HEK293 (cell line): ENCODE measurements around the gene FNDC5.
A peak's percentile ranks its signal among the peaks of the same experiment; 100 is the strongest.

Experiments
- ATF2 ChIP-seq: fragments of 450-650 bp; formaldehyde crosslinking; IDR thresholded peaks from 2 replicates; pipeline ENCODE4 v1.5.1; 2016; ENCODE audit warnings: missing biosample characterization, missing genetic modification characterization, low read depth
- BCL6B ChIP-seq: fragments of 450-650 bp; formaldehyde crosslinking; IDR thresholded peaks from 2 replicates; pipeline ENCODE4 v1.5.1; 2017; ENCODE audit warnings: missing biosample characterization, missing genetic modification characterization
- GLIS2 ChIP-seq: fragments of 450-650 bp; formaldehyde crosslinking; IDR thresholded peaks from 2 replicates; pipeline ENCODE4 v1.5.1; 2016; ENCODE audit warnings: missing biosample characterization, missing genetic modification characterization
- KLF16 ChIP-seq: fragments of 450-650 bp; formaldehyde crosslinking; IDR thresholded peaks from 2 replicates; pipeline ENCODE4 v1.5.1; 2017; ENCODE audit warnings: missing biosample characterization, missing genetic modification characterization
- MYNN ChIP-seq: fragments of 450-650 bp; formaldehyde crosslinking; IDR thresholded peaks from 2 replicates; pipeline ENCODE4 v1.5.1; 2016; ENCODE audit warnings: missing biosample characterization, missing genetic modification characterization, borderline replicate concordance
- PATZ1 ChIP-seq: fragments of 450-650 bp; formaldehyde crosslinking; IDR thresholded peaks from 2 replicates; pipeline ENCODE4 v1.5.1; 2016; ENCODE audit warnings: missing biosample characterization, missing genetic modification characterization
- REPIN1 ChIP-seq: fragments of 450-650 bp; formaldehyde crosslinking; IDR thresholded peaks from 2 replicates; pipeline ENCODE4 v1.5.1; 2017; ENCODE audit warnings: missing biosample characterization, missing genetic modification characterization, low read depth
- SALL2 ChIP-seq: fragments of 450-650 bp; formaldehyde crosslinking; IDR thresholded peaks from 2 replicates; pipeline ENCODE4 v1.5.0; 2017; ENCODE audit warnings: missing biosample characterization, mild to moderate bottlenecking, missing genetic modification characterization, borderline replicate concordance
- SCRT2 ChIP-seq: fragments of 450-650 bp; formaldehyde crosslinking; IDR thresholded peaks from 2 replicates; pipeline ENCODE4 v1.5.1; 2016; ENCODE audit warnings: missing biosample characterization, missing genetic modification characterization
- TCF7L2 ChIP-seq: IDR thresholded peaks from 2 replicates; pipeline ENCODE4 v1.6.1; 2011; ENCODE audit warnings: low read depth, mild to moderate bottlenecking, inconsistent platforms, low read length, moderate library complexity, borderline replicate concordance
- ZBTB7A ChIP-seq: fragments of 450-650 bp; formaldehyde crosslinking; IDR thresholded peaks from 2 replicates; pipeline ENCODE4 v1.5.1; 2016; ENCODE audit warnings: low read depth, missing biosample characterization, missing genetic modification characterization
- ZFP37 ChIP-seq: fragments of 450-650 bp; formaldehyde crosslinking; IDR thresholded peaks from 2 replicates; pipeline ENCODE4 v1.5.1; 2016; ENCODE audit warnings: missing biosample characterization, missing genetic modification characterization
- ZNF10 ChIP-seq: fragments of 450-650 bp; formaldehyde crosslinking; IDR thresholded peaks from 2 replicates; pipeline ENCODE4 v1.5.1; 2017; ENCODE audit warnings: missing biosample characterization, missing genetic modification characterization
- ZNF169 ChIP-seq: fragments of 450-650 bp; formaldehyde crosslinking; IDR thresholded peaks from 2 replicates; pipeline ENCODE4 v1.5.1; 2016; ENCODE audit warnings: missing biosample characterization, missing genetic modification characterization
- ZNF24 ChIP-seq: fragments of 450-650 bp; formaldehyde crosslinking; IDR thresholded peaks from 2 replicates; pipeline ENCODE4 v1.5.1; 2016; ENCODE audit warnings: missing biosample characterization, missing genetic modification characterization
- ZNF248 ChIP-seq: fragments of 450-650 bp; formaldehyde crosslinking; IDR thresholded peaks from 2 replicates; pipeline ENCODE4 v1.5.1; 2017; ENCODE audit warnings: missing biosample characterization, missing genetic modification characterization
- ZNF266 ChIP-seq: fragments of 450-650 bp; formaldehyde crosslinking; IDR thresholded peaks from 2 replicates; pipeline ENCODE4 v1.5.1; 2016; ENCODE audit warnings: missing biosample characterization, missing genetic modification characterization, low read depth
- ZNF274 ChIP-seq, 2 experiments: fragments of 200-500 bp in 1 of 2; fragments of 450-650 bp in 1 of 2; sonication (Bioruptor generic) in 1 of 2; formaldehyde crosslinking in 1 of 2; IDR thresholded peaks; 2 replicates each; pipeline versions ENCODE4 v1.5.1 to v1.6.1; 2014 to 2016; ENCODE audit warnings: borderline replicate concordance in 1 of 2, inconsistent platforms in 1 of 2, low read length in 1 of 2, missing biosample characterization in 1 of 2, missing genetic modification characterization in 1 of 2
- ZNF324 ChIP-seq: fragments of 450-650 bp; formaldehyde crosslinking; IDR thresholded peaks from 2 replicates; pipeline ENCODE4 v1.5.1; 2016; ENCODE audit warnings: missing biosample characterization, missing genetic modification characterization
- ZNF350 ChIP-seq: fragments of 450-650 bp; formaldehyde crosslinking; IDR thresholded peaks from 2 replicates; pipeline ENCODE4 v1.5.0; 2017; ENCODE audit warnings: missing biosample characterization, mild to moderate bottlenecking, missing genetic modification characterization
- ZNF510 ChIP-seq: fragments of 450-650 bp; formaldehyde crosslinking; IDR thresholded peaks from 2 replicates; pipeline ENCODE4 v1.5.1; 2018; ENCODE audit warnings: mild to moderate bottlenecking, missing genetic modification characterization, missing biosample characterization; ENCODE audit not compliant: insufficient replicate concordance
- ZNF529 ChIP-seq: fragments of 450-650 bp; formaldehyde crosslinking; IDR thresholded peaks from 2 replicates; pipeline ENCODE4 v1.5.1; 2017; ENCODE audit warnings: missing genetic modification characterization, missing biosample characterization; ENCODE audit not compliant: insufficient replicate concordance
- ZNF548 ChIP-seq: fragments of 450-650 bp; formaldehyde crosslinking; IDR thresholded peaks from 2 replicates; pipeline ENCODE4 v1.5.1; 2016; ENCODE audit warnings: missing biosample characterization, missing genetic modification characterization
- ZNF571 ChIP-seq: fragments of 450-650 bp; formaldehyde crosslinking; IDR thresholded peaks from 2 replicates; pipeline ENCODE4 v1.5.0; 2017; ENCODE audit warnings: missing biosample characterization, missing genetic modification characterization
- ZNF626 ChIP-seq: fragments of 450-650 bp; sonication (Bioruptor Pico); formaldehyde crosslinking; IDR thresholded peaks from 2 replicates; pipeline ENCODE4 v1.5.1; 2018; ENCODE audit warnings: missing biosample characterization, missing genetic modification characterization, inconsistent platforms
- ZNF660 ChIP-seq: fragments of 450-650 bp; IDR thresholded peaks from 2 replicates; pipeline ENCODE4 v1.5.1; 2018; ENCODE audit warnings: missing biosample characterization, mild to moderate bottlenecking, missing genetic modification characterization
- ZNF701 ChIP-seq: fragments of 450-650 bp; formaldehyde crosslinking; IDR thresholded peaks from 2 replicates; pipeline ENCODE4 v1.5.1; 2016; ENCODE audit warnings: missing biosample characterization, missing genetic modification characterization
- ZNF747 ChIP-seq: fragments of 450-650 bp; formaldehyde crosslinking; IDR thresholded peaks from 2 replicates; pipeline ENCODE4 v1.5.1; 2016; ENCODE audit warnings: missing biosample characterization, missing genetic modification characterization
- ZNF785 ChIP-seq: fragments of 450-650 bp; formaldehyde crosslinking; IDR thresholded peaks from 2 replicates; pipeline ENCODE4 v1.5.1; 2016; ENCODE audit warnings: missing biosample characterization, missing genetic modification characterization
- ZNF837 ChIP-seq: fragments of 450-650 bp; formaldehyde crosslinking; IDR thresholded peaks from 2 replicates; pipeline ENCODE4 v1.5.1; 2016; ENCODE audit warnings: missing biosample characterization, missing genetic modification characterization
- TF ChIP-seq, protein P1 (sequence below): fragments of 450-650 bp; formaldehyde crosslinking; IDR thresholded peaks from 2 replicates; pipeline ENCODE4 v1.5.0; 2017; ENCODE audit warnings: missing biosample characterization, missing genetic modification characterization, borderline replicate concordance

Gene FNDC5

DNA sequence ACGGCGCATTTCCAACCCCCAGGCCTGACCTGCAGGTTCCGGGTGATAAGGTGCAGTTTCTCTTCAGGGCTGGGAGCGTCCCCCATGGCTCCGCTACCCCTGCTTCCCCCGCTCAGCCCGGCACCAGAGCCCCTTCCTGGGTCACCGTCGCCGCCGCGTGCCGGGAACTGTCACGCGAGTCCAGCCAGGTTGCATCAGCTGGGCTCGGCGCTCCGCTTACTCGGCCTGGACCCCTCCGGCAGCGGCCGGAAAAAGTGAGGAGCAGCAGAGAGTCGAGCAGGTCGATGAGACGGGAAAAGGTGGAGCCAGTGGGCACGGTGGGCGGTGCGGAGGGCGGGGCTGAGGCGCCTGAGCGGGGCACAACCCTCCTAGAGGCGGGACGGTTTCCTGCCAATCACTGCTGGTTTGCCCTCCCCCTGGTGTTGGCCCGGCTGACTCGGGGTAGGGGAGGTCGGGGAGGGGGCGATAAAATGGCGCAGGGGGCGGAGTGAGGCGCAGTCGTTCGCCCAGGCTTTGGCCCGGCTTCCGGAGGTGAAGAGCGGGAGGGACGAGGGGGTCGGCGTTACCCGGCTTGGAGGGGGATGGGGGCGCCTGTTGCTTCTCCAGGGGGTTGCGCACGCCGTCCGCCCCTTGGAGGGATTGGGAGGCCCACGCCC is 53.4 kb downstream of the FNDC5 start, which contains the start of the genes S100PBP and YARS1 (continued):
- TF ChIP-seq BCL6B (tag by site-specific recombination) (0 out of 2 replicates have a peak, but pooled peaks have one; percentile 42), ZNF324 (tag by site-specific recombination) (peak; percentile 99), SCRT2 (peak; percentile 99), MYNN (no peak), ZNF266 (tag by site-specific recombination) (no peak), PATZ1 (tag by site-specific recombination) (peak; percentile 97), ZFP37 (tag by site-specific recombination) (no peak; the same call in 1 of the 2 replicates), ZNF10 (tag by site-specific recombination) (peak; percentile 83), ZNF24 (tag by site-specific recombination) (peak; percentile 84; the same call in 1 of the 2 replicates), TCF7L2 (no peak), ZNF701 (tag by site-specific recombination) (no peak), ZNF529 (tag by site-specific recombination) (no peak), ZNF248 (tag by site-specific recombination) (no peak), ZNF169 (tag by site-specific recombination) (no peak), ZBTB7A (tag by site-specific recombination) (peak; percentile 48; the same call in 1 of the 2 replicates), ZNF548 (tag by site-specific recombination) (no peak), ZNF571 (no peak), ATF2 (tag by site-specific recombination) (peak; percentile 73), SALL2 (no peak), ZNF350 (no peak), ZNF510 (tag by site-specific recombination) (no peak), ZNF747 (no peak), ZNF626 (tag by site-specific recombination) (no peak), ZNF660 (tag by site-specific recombination) (peak; percentile 98), ZNF274 (IDR thresholded peaks at IDR 0.05; ENCODE audit: low read length) (no peak), ZNF274 (tag by site-specific recombination; IDR thresholded peaks at IDR 0.05; ENCODE audit: borderline replicate concordance) (no peak), REPIN1 (tag by site-specific recombination) (no peak), ZNF785 (tag by site-specific recombination) (peak; percentile 92), KLF16 (tag by site-specific recombination) (peak; percentile 94), ZNF837 (tag by site-specific recombination) (no peak), GLIS2 (tag by site-specific recombination) (peak; percentile 98; the same call in 1 of the 2 replicates)
- TF ChIP-seq, protein P1, sequence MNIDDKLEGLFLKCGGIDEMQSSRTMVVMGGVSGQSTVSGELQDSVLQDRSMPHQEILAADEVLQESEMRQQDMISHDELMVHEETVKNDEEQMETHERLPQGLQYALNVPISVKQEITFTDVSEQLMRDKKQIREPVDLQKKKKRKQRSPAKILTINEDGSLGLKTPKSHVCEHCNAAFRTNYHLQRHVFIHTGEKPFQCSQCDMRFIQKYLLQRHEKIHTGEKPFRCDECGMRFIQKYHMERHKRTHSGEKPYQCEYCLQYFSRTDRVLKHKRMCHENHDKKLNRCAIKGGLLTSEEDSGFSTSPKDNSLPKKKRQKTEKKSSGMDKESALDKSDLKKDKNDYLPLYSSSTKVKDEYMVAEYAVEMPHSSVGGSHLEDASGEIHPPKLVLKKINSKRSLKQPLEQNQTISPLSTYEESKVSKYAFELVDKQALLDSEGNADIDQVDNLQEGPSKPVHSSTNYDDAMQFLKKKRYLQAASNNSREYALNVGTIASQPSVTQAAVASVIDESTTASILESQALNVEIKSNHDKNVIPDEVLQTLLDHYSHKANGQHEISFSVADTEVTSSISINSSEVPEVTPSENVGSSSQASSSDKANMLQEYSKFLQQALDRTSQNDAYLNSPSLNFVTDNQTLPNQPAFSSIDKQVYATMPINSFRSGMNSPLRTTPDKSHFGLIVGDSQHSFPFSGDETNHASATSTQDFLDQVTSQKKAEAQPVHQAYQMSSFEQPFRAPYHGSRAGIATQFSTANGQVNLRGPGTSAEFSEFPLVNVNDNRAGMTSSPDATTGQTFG (tag by site-specific recombination) = peak; percentile 92
